ENCODE results near the gene ANKS1B. TPM values are rescaled to one million over a fixed set of nuclear protein-coding genes. Genes with fewer than 3 reads are reported as not detected.

Gene ANKS1B
- polyA plus RNA-seq, 3 donors: not detected

DNA sequence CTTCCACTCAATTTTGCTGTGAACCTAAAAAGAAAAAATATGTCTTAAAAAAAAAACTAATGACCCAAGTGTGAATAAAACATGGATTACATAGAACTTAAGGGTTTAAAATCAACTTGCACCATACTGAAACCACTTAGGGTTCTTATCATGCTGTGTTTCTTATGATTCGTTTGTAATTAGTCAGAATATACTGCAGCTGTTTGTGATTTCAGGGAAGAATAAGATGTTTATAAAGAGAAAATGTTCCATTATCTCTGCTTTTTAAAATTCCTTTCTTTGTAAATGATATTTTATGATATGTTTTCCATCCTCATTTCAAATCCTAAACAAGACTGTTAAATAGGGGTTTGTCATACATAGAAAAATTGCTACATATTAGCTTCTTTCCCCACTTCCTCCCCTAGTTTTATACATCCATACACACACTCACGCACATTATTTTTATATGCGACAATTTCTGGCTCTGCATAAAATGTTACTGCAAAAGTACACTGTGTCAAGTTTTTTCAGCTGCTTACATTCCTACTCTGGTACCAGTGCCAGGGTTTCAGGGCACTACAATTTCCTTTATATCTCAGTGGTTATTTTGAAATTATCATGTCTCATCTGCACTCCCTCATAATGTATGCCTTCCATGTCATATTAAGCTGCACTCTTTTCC is 612.3 kb downstream of the ANKS1B start:
- Histone ChIP-seq H2AFZ (ENCODE audit: insufficient read depth, low read depth, low read length, poor library complexity, severe bottlenecking) (no peak overlapping the region), H3K4me1 (ENCODE audit: control insufficient read depth in 1 of 2, insufficient read depth in 2 of 2, low read length in 2 of 2) (no peaks in the 10 kb centered on the region), H3K27ac (ENCODE audit: low read depth in 1 of 2, low read length in 2 of 2) (no peak overlapping the region), H3K36me3 (replicated peaks in 1 of 2; ENCODE audit: control insufficient read depth in 1 of 2, insufficient read depth in 2 of 2, low read length in 2 of 2) (no peaks in the 10 kb centered on the region), H3K79me2 (ENCODE audit: insufficient read depth, low read length) (no peaks in the 10 kb centered on the region), H3K4me3 (replicated peaks in 1 of 3; ENCODE audit: low read depth in 2 of 3, low read length in 3 of 3) (no peak overlapping the region), H3K9me3 (replicated peaks in 1 of 2; ENCODE audit: control insufficient read depth in 1 of 2, insufficient read depth in 1 of 2, low read length in 2 of 2) (no peaks in the 10 kb centered on the region), H3K27me3 (ENCODE audit: control insufficient read depth in 2 of 2, insufficient read depth in 2 of 2, low read length in 2 of 2) (no peaks in the 10 kb centered on the region), H4K20me1 (ENCODE audit: insufficient read depth, low read length) (no peaks in the 10 kb centered on the region), H3K4me2 (replicated peaks; ENCODE audit: extremely low read depth, low read length, poor library complexity, severe bottlenecking) (no peak overlapping the region), H3K9ac (ENCODE audit: insufficient read depth, low read length, poor library complexity, severe bottlenecking) (no peak overlapping the region)
- H3K4me3 Mint-ChIP-seq: no peak overlapping the region
- H3K36me3 Mint-ChIP-seq: no peaks in the 10 kb centered on the region
- H3K9me3 Mint-ChIP-seq: no peaks in the 10 kb centered on the region
- no peak for DNase-seq
- no peaks in the 10 kb centered on the region for H3K27me3 Mint-ChIP-seq (ENCODE audit: low read depth in 3 of 3)
- 90% methylated on average over 2 of the region's 3 CpGs for WGBS (ENCODE audit: insufficient coverage)
- no peaks in the 10 kb centered on the region for H3K4me1 Mint-ChIP-seq
- intact Hi-C loops (cut with micrococcal nuclease): no loop called here
- TF ChIP-seq CTCF (IDR thresholded peaks at IDR 0.05): no peak
- peak overlapping the region in 1 of 7 donors; percentile 47 for H3K27ac Mint-ChIP-seq

DNA sequence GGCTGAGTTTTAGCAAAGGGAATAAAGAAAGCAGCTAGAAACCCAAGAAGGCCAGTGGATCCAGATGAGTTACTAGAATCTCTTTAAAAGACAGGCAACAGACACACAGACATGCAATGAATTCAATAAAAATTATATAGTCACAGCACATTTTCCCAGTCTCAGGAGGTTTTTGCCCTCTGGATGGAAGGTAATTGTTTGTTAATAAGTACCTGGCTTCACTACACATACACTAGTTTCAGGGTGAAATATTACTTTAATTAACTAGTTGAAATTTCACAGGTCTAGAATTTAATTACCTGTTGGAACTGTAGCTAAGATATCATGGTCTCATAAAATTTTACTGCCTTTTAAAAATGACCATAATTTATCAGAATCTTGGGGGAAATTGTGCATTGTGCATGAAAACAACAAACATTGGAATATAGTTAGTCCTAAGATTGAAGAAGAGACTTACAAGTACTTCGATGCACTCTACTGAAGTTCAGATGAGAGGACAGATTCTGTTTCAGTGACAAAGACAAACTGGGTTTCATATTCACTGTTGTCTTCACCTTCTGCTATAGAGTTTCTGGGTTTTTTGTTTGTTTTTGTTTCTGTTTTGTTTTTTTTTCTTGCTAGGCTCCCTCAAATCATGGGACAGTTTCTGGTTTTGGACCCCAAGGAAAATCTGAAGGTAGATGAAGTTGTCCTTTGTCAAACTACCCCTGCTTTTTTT is 614.2 kb downstream of the ANKS1B start:
- Histone ChIP-seq H3K9me3 (replicated peaks in 1 of 2; ENCODE audit: control insufficient read depth in 1 of 2, insufficient read depth in 1 of 2, low read length in 2 of 2) (no peaks in the 10 kb centered on the region), H3K27ac (ENCODE audit: low read depth in 1 of 2, low read length in 2 of 2) (no peak overlapping the region), H4K20me1 (ENCODE audit: insufficient read depth, low read length) (no peaks in the 10 kb centered on the region), H3K4me3 (replicated peaks in 1 of 3; ENCODE audit: low read depth in 2 of 3, low read length in 3 of 3) (no peak overlapping the region), H3K4me1 (ENCODE audit: control insufficient read depth in 1 of 2, insufficient read depth in 2 of 2, low read length in 2 of 2) (no peaks in the 10 kb centered on the region), H2AFZ (ENCODE audit: insufficient read depth, low read depth, low read length, poor library complexity, severe bottlenecking) (no peak overlapping the region), H3K36me3 (replicated peaks in 1 of 2; ENCODE audit: control insufficient read depth in 1 of 2, insufficient read depth in 2 of 2, low read length in 2 of 2) (no peaks in the 10 kb centered on the region), H3K9ac (ENCODE audit: insufficient read depth, low read length, poor library complexity, severe bottlenecking) (no peak overlapping the region), H3K79me2 (ENCODE audit: insufficient read depth, low read length) (no peaks in the 10 kb centered on the region), H3K4me2 (replicated peaks; ENCODE audit: extremely low read depth, low read length, poor library complexity, severe bottlenecking) (no peak overlapping the region), H3K27me3 (ENCODE audit: control insufficient read depth in 2 of 2, insufficient read depth in 2 of 2, low read length in 2 of 2) (no peaks in the 10 kb centered on the region)
- Mint-ChIP-seq H3K27me3 (ENCODE audit: low read depth in 3 of 3) (no peaks in the 10 kb centered on the region), H3K9me3 (peaks cover 0 to 3% (median 0%) of the 10 kb centered on the region in 7 donors), H3K4me1 (no peaks in the 10 kb centered on the region), H3K4me3 (no peak overlapping the region), H3K27ac (no peak overlapping the region), H3K36me3 (no peaks in the 10 kb centered on the region)
- TF ChIP-seq CTCF (IDR thresholded peaks at IDR 0.05): no peak
- WGBS (ENCODE audit: insufficient coverage): 100% methylated on average over 1 of the region's 1 CpG
- intact Hi-C loops (cut with micrococcal nuclease): no loop called here
- no peak for DNase-seq

All from CD14-positive monocyte (primary cell).